Sigmoid colon (tissue), 7 donors: ENCODE measurements around the gene PTAFR. TPM values are rescaled to one million over a fixed set of nuclear protein-coding genes. Genes with fewer than 3 reads are reported as not detected.

Source experiments
- DNase-seq: peaks from one replicate; pipeline ENCODE4 v3.0.0-alpha.2; 2019
- H3K27ac ChIP-seq, 4 donors: fragments of 200-600 bp; sonication (generic); one replicate each; pipeline ENCODE4 v1.5.1; 2016 to 2019; ENCODE audit warnings: mild to moderate bottlenecking in 1 of 4
- H3K27me3 ChIP-seq, 3 donors: fragments of 200-600 bp; sonication (generic); one replicate each; pipeline ENCODE4 v1.5.1; 2019; ENCODE audit warnings: mild to moderate bottlenecking in 1 of 3
- H3K36me3 ChIP-seq, 4 donors: fragments of 200-600 bp; sonication (generic); one replicate each; pipeline ENCODE4 v1.5.1; 2016 to 2019
- H3K4me1 ChIP-seq, 4 donors: fragments of 200-600 bp; sonication (generic); one replicate each; pipeline ENCODE4 v1.5.1; 2017 to 2019
- H3K4me3 ChIP-seq, 4 donors: fragments of 200-600 bp; sonication (generic); one replicate each; pipeline ENCODE4 v1.5.1; 2017 to 2019; ENCODE audit warnings: mild to moderate bottlenecking in 2 of 4, moderate library complexity in 1 of 4
- H3K9me3 ChIP-seq, 4 donors: fragments of 200-600 bp in 3 of 4; sonication (generic) in 3 of 4; one replicate each; pipeline versions ENCODE4 v1.5.1 to v1.6.1; 2013 to 2019
- CTCF ChIP-seq, 4 experiments: fragments of 450-650 bp in 3 of 4; fragments of 200-600 bp in 1 of 4; IDR thresholded peaks; one replicate each; pipeline ENCODE4 v1.5.1; 2016 to 2019; ENCODE audit warnings: antibody characterized with exemption in 4 of 4, mild to moderate bottlenecking in 3 of 4, moderate library complexity in 2 of 4
- EP300 ChIP-seq, 4 donors: sonication (generic); formaldehyde crosslinking; IDR thresholded peaks; one replicate each; pipeline ENCODE4 v1.6.1; 2017; ENCODE audit warnings: antibody characterized with exemption in 4 of 4
- POLR2A ChIP-seq, 2 donors: fragments of 450-650 bp; IDR thresholded peaks; one replicate each; pipeline ENCODE4 v1.6.1; 2016; ENCODE audit warnings: antibody characterized with exemption in 2 of 2, mild to moderate bottlenecking in 2 of 2, moderate library complexity in 2 of 2
- POLR2AphosphoS5 ChIP-seq, 4 donors: sonication (generic); formaldehyde crosslinking; IDR thresholded peaks; one replicate each; pipeline ENCODE4 v1.6.1; 2017; ENCODE audit warnings: antibody characterized with exemption in 4 of 4
- WGBS, 2 donors: extraction: QIAGEN DNeasy Blood & Tissue Kit; methylation state at CpG; one replicate each; pipeline ENCODE4 v1.1.7; 2013; 5-methylcytosine and 5-hydroxymethylcytosine counted together
- intact Hi-C: fragments of 100-400 bp; cut with DNase I; formaldehyde crosslinking; loops from one replicate; pipeline ENCODE4 v1.15.1; 2023
- polyA plus RNA-seq, 3 donors: library from polyadenylated mRNA; stranded (reverse); fragments of 200-250 nt; gene quantifications; one replicate each; pipeline ENCODE4 v1.2.3, GENCODE V29; 2013
- total RNA-seq, 4 donors: library from RNA; depleted of rRNA; stranded (reverse); fragments of >200 nt; gene quantifications; one replicate each; pipeline ENCODE4 v1.1.0, GENCODE V29; 2016
- donor health status: healthy with polysubstance abuse.
- donor health status: Bipolar disorder and iron deficiency.
- donor health status: healthy.

Gene PTAFR
- total and polyA plus RNA-seq, 7 donors, result 1.8 to 9.9 (median 4.5) TPM

GRCh38 chr1:28126783-28127490 is 49.6 kb downstream of the PTAFR start:
- intact Hi-C loops, result no loop called here
- Histone ChIP-seq H3K4me3 (no peak overlapping the region), H3K9me3 (no peaks in the 10 kb centered on the region), H3K27ac (no peak overlapping the region), H3K36me3 (no peaks in the 10 kb centered on the region), H3K4me1 (no peaks in the 10 kb centered on the region), H3K27me3 (peaks cover 0 to 4% (median 0%) of the 10 kb centered on the region in 3 donors)
- DNase-seq, result no peak
- 59 to 71% methylated on average over 5 of the region's 5 CpGs for WGBS, 2 donors
- TF ChIP-seq POLR2A (IDR thresholded peaks at IDR 0.05) (no peak), EP300 (IDR thresholded peaks at IDR 0.05) (no peak), POLR2AphosphoS5 (IDR thresholded peaks at IDR 0.05) (no peak), CTCF (IDR thresholded peaks at IDR 0.05) (no peak)

- Histone ChIP-seq H3K27me3 (peaks cover 0 to 4% (median 0%) of the 10 kb centered on the region in 3 donors), H3K27ac (no peak overlapping the region), H3K4me3 (no peak overlapping the region), H3K36me3 (no peaks in the 10 kb centered on the region), H3K4me1 (no peaks in the 10 kb centered on the region), H3K9me3 (no peaks in the 10 kb centered on the region)
- WGBS, 2 donors, result 75 to 77% methylated on average over 3 of the region's 3 CpGs
- intact Hi-C loops, result no loop called here
- TF ChIP-seq EP300 (IDR thresholded peaks at IDR 0.05) (no peak), CTCF (IDR thresholded peaks at IDR 0.05) (no peak), POLR2AphosphoS5 (IDR thresholded peaks at IDR 0.05) (no peak), POLR2A (IDR thresholded peaks at IDR 0.05) (no peak)
- no peak for DNase-seq
Measured at GRCh38 chr1:28126212-28126611, 50.3 kb downstream of the PTAFR start.

GRCh38 chr1:28123461-28123961 is 53.0 kb downstream of the PTAFR start:
- TF ChIP-seq POLR2AphosphoS5 (IDR thresholded peaks at IDR 0.05) (no peak), POLR2A (IDR thresholded peaks at IDR 0.05) (no peak), EP300 (IDR thresholded peaks at IDR 0.05) (no peak), CTCF (IDR thresholded peaks at IDR 0.05) (no peak)
- Histone ChIP-seq H3K27me3 (peaks cover 0 to under 1% (median 0%) of the 10 kb centered on the region in 3 donors), H3K9me3 (no peaks in the 10 kb centered on the region), H3K4me3 (no peak overlapping the region), H3K36me3 (no peaks in the 10 kb centered on the region), H3K27ac (peak overlapping the region in 1 of 4 donors; percentile 21), H3K4me1 (no peaks in the 10 kb centered on the region)
- intact Hi-C loops, result no loop called here
- 51 to 67% methylated on average over 4 of the region's 4 CpGs for WGBS, 2 donors
- no peak for DNase-seq

GRCh38 chr1:28122183-28122582 is 54.3 kb downstream of the PTAFR start:
- 85 to 92% methylated on average over 3 of the region's 3 CpGs for WGBS, 2 donors

More at GRCh38 chr1:28122183-28122582, 54.3 kb downstream of the PTAFR start:
- H3K36me3 ChIP-seq, result no peaks in the 10 kb centered on the region
- DNase-seq, result no peak
- no peaks in the 10 kb centered on the region for H3K9me3 ChIP-seq
- TF ChIP-seq CTCF (IDR thresholded peaks at IDR 0.05) (no peak), POLR2AphosphoS5 (IDR thresholded peaks at IDR 0.05) (no peak)
- H3K27ac ChIP-seq, result no peak overlapping the region
- no peaks in the 10 kb centered on the region for H3K4me1 ChIP-seq
- H3K27me3 ChIP-seq, result no peaks in the 10 kb centered on the region
- no peak overlapping the region for H3K4me3 ChIP-seq
- intact Hi-C loops, result no loop called here
